Liver (tissue), 9 donors: ENCODE results near the gene HHLA2. TPM values are rescaled to one million over a fixed set of nuclear protein-coding genes. Genes with fewer than 3 reads are reported as not detected.

Experiments used
- DNase-seq: peaks from one replicate; pipeline ENCODE4 v3.0.0-alpha.2; 2017; ENCODE audit warnings: low spot score
- H3K27ac ChIP-seq, 2 donors: one replicate each; pipeline ENCODE4 v1.7.0; 2013; ENCODE audit warnings: inconsistent platforms in 2 of 2, low read length in 2 of 2, control low read depth in 1 of 2, low read depth in 1 of 2, mild to moderate bottlenecking in 1 of 2
- H3K27me3 ChIP-seq, 4 donors: one replicate each; pipeline versions ENCODE4 v1.6.1 to v1.7.0; 2013; ENCODE audit warnings: low read length in 3 of 4, inconsistent platforms in 1 of 4, mild to moderate bottlenecking in 1 of 4, moderate library complexity in 1 of 4; ENCODE audit not compliant: control insufficient read depth in 4 of 4, insufficient read depth in 4 of 4
- H3K36me3 ChIP-seq, 4 donors: one replicate each; pipeline versions ENCODE4 v1.6.1 to v1.7.0; 2013; ENCODE audit warnings: low read length in 3 of 4, mild to moderate bottlenecking in 3 of 4, low read depth in 1 of 4, moderate library complexity in 1 of 4; ENCODE audit not compliant: control insufficient read depth in 4 of 4, insufficient read depth in 3 of 4
- H3K4me1 ChIP-seq, 4 donors: one replicate each; pipeline versions ENCODE4 v1.6.1 to v1.7.0; 2013; ENCODE audit warnings: low read length in 3 of 4, mild to moderate bottlenecking in 3 of 4, moderate library complexity in 1 of 4; ENCODE audit not compliant: control insufficient read depth in 4 of 4, insufficient read depth in 4 of 4
- H3K4me3 ChIP-seq, 3 donors: one replicate each; pipeline versions ENCODE4 v1.6.1 to v1.7.0; 2013; ENCODE audit warnings: low read length in 3 of 3, control low read depth in 1 of 3, low read depth in 1 of 3, mild to moderate bottlenecking in 1 of 3
- H3K9ac ChIP-seq, 2 donors: one replicate each; pipeline ENCODE4 v1.7.0; 2013; ENCODE audit warnings: low read length in 2 of 2, mild to moderate bottlenecking in 2 of 2, moderate library complexity in 2 of 2, control low read depth in 1 of 2, low read depth in 1 of 2
- H3K9me3 ChIP-seq, 4 donors: one replicate each; pipeline versions ENCODE4 v1.6.1 to v1.7.0; 2013; ENCODE audit warnings: low read length in 3 of 4; ENCODE audit not compliant: control insufficient read depth in 4 of 4
- CTCF ChIP-seq: fragments of 150-350 bp; IDR thresholded peaks from 2 replicates; pipeline ENCODE4 v1.5.1; 2017; ENCODE audit warnings: improper control_type of control experiment, low read depth, low read length; ENCODE audit not compliant: missing input control
- FOXA1 ChIP-seq: IDR thresholded peaks from 2 replicates; pipeline ENCODE4 v1.6.1; 2016; ENCODE audit warnings: antibody characterized with exemption
- FOXA2 ChIP-seq: IDR thresholded peaks from 2 replicates; pipeline ENCODE4 v1.6.1; 2016; ENCODE audit warnings: antibody characterized with exemption
- GABPA ChIP-seq, 2 donors: IDR thresholded peaks in 1 of 2; conservative IDR thresholded peaks in 1 of 2; 2 replicates each; pipeline ENCODE4 v1.6.1; 2016; ENCODE audit warnings: antibody characterized with exemption in 2 of 2, mild to moderate bottlenecking in 1 of 2, moderate library complexity in 1 of 2
- HNF4A ChIP-seq, 2 donors: conservative IDR thresholded peaks; 2 replicates each; pipeline ENCODE4 v1.6.1; 2016; ENCODE audit warnings: antibody characterized with exemption in 2 of 2, mild to moderate bottlenecking in 2 of 2
- HNF4G ChIP-seq: IDR thresholded peaks from 2 replicates; pipeline ENCODE4 v1.6.1; 2016; ENCODE audit warnings: antibody characterized with exemption
- JUND ChIP-seq, 2 donors: IDR thresholded peaks; 2 replicates each; pipeline ENCODE4 v1.6.1; 2016; ENCODE audit warnings: antibody characterized with exemption in 2 of 2
- NR2F2 ChIP-seq: IDR thresholded peaks from 2 replicates; pipeline ENCODE4 v1.6.1; 2016; ENCODE audit warnings: antibody characterized with exemption
- RAD21 ChIP-seq, 2 donors: IDR thresholded peaks; 2 replicates each; pipeline ENCODE4 v1.6.1; 2016; ENCODE audit warnings: antibody characterized with exemption in 2 of 2, mild to moderate bottlenecking in 2 of 2
- REST ChIP-seq: IDR thresholded peaks from 2 replicates; pipeline ENCODE4 v1.6.1; 2016; ENCODE audit warnings: antibody characterized with exemption, mild to moderate bottlenecking
- RXRA ChIP-seq, 2 donors: IDR thresholded peaks; 2 replicates each; pipeline ENCODE4 v1.6.1; 2017 to 2018; ENCODE audit warnings: antibody characterized with exemption in 2 of 2, mild to moderate bottlenecking in 1 of 2
- SP1 ChIP-seq: IDR thresholded peaks from 2 replicates; pipeline ENCODE4 v1.6.1; 2018; ENCODE audit warnings: antibody characterized with exemption, mild to moderate bottlenecking
- TAF1 ChIP-seq: conservative IDR thresholded peaks from 2 replicates; pipeline ENCODE4 v1.6.1; 2016; ENCODE audit warnings: antibody characterized with exemption, mild to moderate bottlenecking
- YY1 ChIP-seq: IDR thresholded peaks from 2 replicates; pipeline ENCODE4 v1.6.1; 2016; ENCODE audit warnings: antibody characterized with exemption, mild to moderate bottlenecking
- WGBS: extraction: QIAGEN DNeasy Blood & Tissue Kit; methylation state at CpG from one replicate; pipeline ENCODE4 v1.1.7; 2013; 5-methylcytosine and 5-hydroxymethylcytosine counted together
- polyA plus RNA-seq, 2 donors: library from polyadenylated mRNA; stranded (reverse) in 1 of 2; unstranded in 1 of 2; fragments of 200-250 nt in 1 of 2; fragments of >200 nt in 1 of 2; fragmentation: Nextera tagmentation in 1 of 2; extraction: Ambion mirVana in 1 of 2; gene quantifications; one replicate each; pipeline versions ENCODE4 v1.2.1 to v1.2.3, GENCODE V29; 2013 to 2015
- total RNA-seq, 2 donors: library from RNA; depleted of rRNA; stranded (reverse); fragments of >200 nt; gene quantifications; one replicate each; pipeline ENCODE4 v1.2.3, GENCODE V29; 2014
- TF ChIP-seq, protein P1 (sequence below): IDR thresholded peaks from 2 replicates; pipeline ENCODE4 v1.6.1; 2016; ENCODE audit warnings: antibody characterized with exemption
- TF ChIP-seq, protein P2 (sequence below): IDR thresholded peaks from 2 replicates; pipeline ENCODE4 v1.6.1; 2016; ENCODE audit warnings: antibody characterized with exemption
- donor health status: healthy.
- donor health status: healthy.
- donor health status: healthy.
- donor health status: healthy.
- donor health status: healthy.

HHLA2 gene
- total and polyA plus RNA-seq, 4 donors: 0.07 to 0.14 TPM; not detected in 2

DNA sequence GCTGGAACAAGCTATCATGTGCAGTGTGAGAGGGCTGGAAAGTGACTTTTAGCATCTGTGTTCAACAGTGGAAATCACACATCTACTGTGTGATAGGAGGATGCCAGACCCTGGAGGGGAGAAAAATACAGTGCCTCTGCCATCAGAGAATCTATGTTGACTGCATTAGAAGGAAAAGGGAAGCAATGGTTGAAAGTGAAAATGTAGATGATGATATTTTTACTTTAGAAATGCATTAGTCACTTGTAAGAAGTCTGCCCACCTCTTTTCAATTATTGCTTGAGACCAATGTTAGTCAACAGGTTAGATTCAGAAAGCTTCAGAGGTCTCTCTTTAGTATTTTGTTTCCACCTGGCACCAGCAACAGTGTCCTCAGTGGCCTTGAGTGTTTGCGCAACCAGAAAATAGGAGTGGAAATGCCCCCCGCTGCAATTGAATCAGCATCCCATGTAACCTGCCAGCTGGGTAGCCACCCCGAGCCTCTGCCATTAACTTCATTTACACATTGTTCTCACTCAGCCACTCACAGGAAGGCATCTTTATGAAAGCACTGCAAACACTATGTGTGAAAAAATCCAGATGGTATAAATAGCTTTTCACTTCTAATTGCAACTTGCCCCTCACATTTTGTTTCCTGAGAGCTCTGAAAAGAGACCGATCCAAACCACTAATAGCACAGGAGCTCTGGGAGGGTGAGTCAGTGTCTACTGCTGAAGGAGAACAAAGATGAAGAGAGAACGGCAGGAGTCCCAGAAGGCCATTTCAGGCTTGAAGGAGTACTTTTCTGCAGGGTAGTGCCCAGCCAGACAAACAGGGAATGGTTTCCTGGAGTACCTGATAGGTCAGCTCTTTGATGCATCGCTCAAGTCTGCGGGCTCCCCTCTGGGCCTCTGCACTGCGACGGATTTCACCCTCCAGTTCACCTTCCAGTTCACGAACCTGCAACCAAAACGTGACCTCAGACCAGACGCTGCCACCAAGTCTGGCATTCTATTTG is 92.1 kb downstream of the HHLA2 start (continued):
- TF ChIP-seq CTCF: no peak
- TF ChIP-seq RXRA (IDR thresholded peaks at IDR 0.05): no peak

DNA sequence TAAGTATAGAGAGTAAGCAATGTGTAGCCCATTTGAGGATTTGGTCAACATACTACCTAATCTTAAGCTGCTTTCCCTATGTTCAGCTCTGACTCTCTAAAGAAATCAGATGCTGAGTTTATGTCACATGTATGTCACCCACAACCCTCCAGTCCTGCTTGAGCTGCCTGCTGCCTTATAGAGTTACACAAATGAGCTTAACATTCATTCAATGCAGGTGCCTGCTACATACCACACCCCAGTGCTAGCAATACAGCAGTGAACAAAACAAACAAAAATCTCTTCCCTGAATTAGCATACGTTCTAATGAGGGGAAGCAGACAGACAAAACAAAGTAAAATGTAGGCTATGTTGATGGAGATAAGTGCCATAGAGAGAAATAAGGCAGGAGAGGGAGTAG is 93.0 kb downstream of the HHLA2 start:
- Histone ChIP-seq H3K9me3 (no peaks in the 10 kb centered on the region), H3K36me3 (no peaks in the 10 kb centered on the region), H3K4me1 (no peaks in the 10 kb centered on the region), H3K9ac (no peak overlapping the region), H3K4me3 (no peak overlapping the region), H3K27me3 (no peaks in the 10 kb centered on the region), H3K27ac (no peak overlapping the region)
- WGBS: 62% methylated on average over 1 of the region's 1 CpG
- DNase-seq: no peak
- TF ChIP-seq FOXA2: no peak
- no peak for TF ChIP-seq JUND (IDR thresholded peaks at IDR 0.05)
- TF ChIP-seq TAF1: no peak
- TF ChIP-seq, protein P1, sequence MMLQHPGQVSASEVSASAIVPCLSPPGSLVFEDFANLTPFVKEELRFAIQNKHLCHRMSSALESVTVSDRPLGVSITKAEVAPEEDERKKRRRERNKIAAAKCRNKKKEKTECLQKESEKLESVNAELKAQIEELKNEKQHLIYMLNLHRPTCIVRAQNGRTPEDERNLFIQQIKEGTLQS: no peak
- TF ChIP-seq RAD21 (IDR thresholded peaks at IDR 0.05): no peak
- no peak for TF ChIP-seq HNF4G
- TF ChIP-seq GABPA (IDR thresholded peaks at IDR 0.05 in 1 of 2, conservative IDR thresholded peaks at IDR 0.05 in 1 of 2): no peak
- TF ChIP-seq REST: no peak
- TF ChIP-seq HNF4A (conservative IDR thresholded peaks at IDR 0.05): no peak
- no peak for TF ChIP-seq RXRA (IDR thresholded peaks at IDR 0.05)
- no peak for TF ChIP-seq SP1
- TF ChIP-seq, protein P2, sequence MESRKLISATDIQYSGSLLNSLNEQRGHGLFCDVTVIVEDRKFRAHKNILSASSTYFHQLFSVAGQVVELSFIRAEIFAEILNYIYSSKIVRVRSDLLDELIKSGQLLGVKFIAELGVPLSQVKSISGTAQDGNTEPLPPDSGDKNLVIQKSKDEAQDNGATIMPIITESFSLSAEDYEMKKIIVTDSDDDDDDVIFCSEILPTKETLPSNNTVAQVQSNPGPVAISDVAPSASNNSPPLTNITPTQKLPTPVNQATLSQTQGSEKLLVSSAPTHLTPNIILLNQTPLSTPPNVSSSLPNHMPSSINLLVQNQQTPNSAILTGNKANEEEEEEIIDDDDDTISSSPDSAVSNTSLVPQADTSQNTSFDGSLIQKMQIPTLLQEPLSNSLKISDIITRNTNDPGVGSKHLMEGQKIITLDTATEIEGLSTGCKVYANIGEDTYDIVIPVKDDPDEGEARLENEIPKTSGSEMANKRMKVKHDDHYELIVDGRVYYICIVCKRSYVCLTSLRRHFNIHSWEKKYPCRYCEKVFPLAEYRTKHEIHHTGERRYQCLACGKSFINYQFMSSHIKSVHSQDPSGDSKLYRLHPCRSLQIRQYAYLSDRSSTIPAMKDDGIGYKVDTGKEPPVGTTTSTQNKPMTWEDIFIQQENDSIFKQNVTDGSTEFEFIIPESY: no peak
- no peak for TF ChIP-seq CTCF
- TF ChIP-seq FOXA1: no peak
- TF ChIP-seq YY1: no peak
- TF ChIP-seq NR2F2: no peak
